Stimulated activated CD4-positive, alpha-beta T cell treated with anti-CD3 and anti-CD28 coated beads, Interleukin-12 subunit alpha, Interleukin-12 subunit beta, amount 100 ng/mL, for 24 hours (primary cell): ENCODE data around the gene CD79A.

Experiments
- DNase-seq, 2 experiments: peaks; one replicate each; pipeline ENCODE4 v3.0.0-alpha.2; 2020; ENCODE audit warnings: low read depth in 2 of 2

The CD79A gene

GRCh38 chr19:41918653-41919244, 41.7 kb downstream of the CD79A start:
- no peak for DNase-seq

- DNase-seq = no peak
Measured at GRCh38 chr19:41919948-41920712, 43.1 kb downstream of the CD79A start.

- no peak for DNase-seq
Measured at GRCh38 chr19:41920882-41921576, 44.0 kb downstream of the CD79A start.

- no peak for DNase-seq
Measured at GRCh38 chr19:41921577-41922576, 44.8 kb downstream of the CD79A start.

- DNase-seq = no peak
Measured at GRCh38 chr19:41922585-41922984, 45.5 kb downstream of the CD79A start.

- no peak for DNase-seq
Measured at GRCh38 chr19:41923045-41923788, 46.1 kb downstream of the CD79A start.

GRCh38 chr19:41924151-41925145, 47.4 kb downstream of the CD79A start:
- no peak for DNase-seq

- no peak for DNase-seq
Measured at GRCh38 chr19:41925208-41926003, 48.3 kb downstream of the CD79A start.

- DNase-seq = no peak
Measured at GRCh38 chr19:41926028-41926762, 49.1 kb downstream of the CD79A start.

GRCh38 chr19:41926763-41927496, 49.9 kb downstream of the CD79A start:
- no peak for DNase-seq

GRCh38 chr19:41927497-41928192, 50.6 kb downstream of the CD79A start:
- no peak for DNase-seq

- no peak for DNase-seq
Measured at GRCh38 chr19:41928221-41928683, 51.2 kb downstream of the CD79A start, which contains the start of gene ERFL. ERFL (minus strand) TSS chr19:41928449; CDS start chr19:41912919, 15,530 bp downstream.

- DNase-seq = no peak
Measured at GRCh38 chr19:41928754-41929535, 51.9 kb downstream of the CD79A start.

GRCh38 chr19:41929536-41930071, 52.5 kb downstream of the CD79A start:
- DNase-seq = no peak

GRCh38 chr19:41930322-41930722, 53.2 kb downstream of the CD79A start:
- no peak for DNase-seq
